Activated CD4-positive, alpha-beta T cell treated with anti-CD3 and anti-CD28 coated beads, Interleukin-2, amount 10 ng/mL, durations not matched to agents 24 days and 14 days (primary cell): ENCODE results near the gene TANGO2. TPM values are rescaled to one million over a fixed set of nuclear protein-coding genes. Genes with fewer than 3 reads are reported as not detected.

Experiments used
- DNase-seq: peaks from one replicate; pipeline ENCODE4 v3.0.0; 2022
- H3K27ac Mint-ChIP-seq: one replicate; pipeline ENCODE4 v1.8.0; 2022; ENCODE audit warnings: mild to moderate bottlenecking, mixed read lengths
- H3K27me3 Mint-ChIP-seq: one replicate; pipeline ENCODE4 v1.8.0; 2022; ENCODE audit warnings: mixed read lengths
- H3K36me3 Mint-ChIP-seq: one replicate; pipeline ENCODE4 v1.8.0; 2022; ENCODE audit warnings: low read depth, mild to moderate bottlenecking, mixed read lengths
- H3K4me1 Mint-ChIP-seq: one replicate; pipeline ENCODE4 v1.8.0; 2021; ENCODE audit warnings: mixed read lengths
- H3K4me3 Mint-ChIP-seq: one replicate; pipeline ENCODE4 v1.8.0; 2022; ENCODE audit warnings: mild to moderate bottlenecking, moderate library complexity, mixed read lengths
- H3K9me3 Mint-ChIP-seq: one replicate; pipeline ENCODE4 v1.8.0; 2021; ENCODE audit warnings: mixed read lengths
- intact Hi-C: fragments of 100-400 bp; cut with micrococcal nuclease; formaldehyde crosslinking; loops from one replicate; pipeline ENCODE4 v1.15.1; 2023
- total RNA-seq: library from RNA; stranded (reverse); gene quantifications from 2 replicates; pipeline ENCODE4 v1.2.3, GENCODE V29; 2022

TANGO2 gene
- total RNA-seq, 1 donor from 2014 or later, result 31.5 TPM

DNA sequence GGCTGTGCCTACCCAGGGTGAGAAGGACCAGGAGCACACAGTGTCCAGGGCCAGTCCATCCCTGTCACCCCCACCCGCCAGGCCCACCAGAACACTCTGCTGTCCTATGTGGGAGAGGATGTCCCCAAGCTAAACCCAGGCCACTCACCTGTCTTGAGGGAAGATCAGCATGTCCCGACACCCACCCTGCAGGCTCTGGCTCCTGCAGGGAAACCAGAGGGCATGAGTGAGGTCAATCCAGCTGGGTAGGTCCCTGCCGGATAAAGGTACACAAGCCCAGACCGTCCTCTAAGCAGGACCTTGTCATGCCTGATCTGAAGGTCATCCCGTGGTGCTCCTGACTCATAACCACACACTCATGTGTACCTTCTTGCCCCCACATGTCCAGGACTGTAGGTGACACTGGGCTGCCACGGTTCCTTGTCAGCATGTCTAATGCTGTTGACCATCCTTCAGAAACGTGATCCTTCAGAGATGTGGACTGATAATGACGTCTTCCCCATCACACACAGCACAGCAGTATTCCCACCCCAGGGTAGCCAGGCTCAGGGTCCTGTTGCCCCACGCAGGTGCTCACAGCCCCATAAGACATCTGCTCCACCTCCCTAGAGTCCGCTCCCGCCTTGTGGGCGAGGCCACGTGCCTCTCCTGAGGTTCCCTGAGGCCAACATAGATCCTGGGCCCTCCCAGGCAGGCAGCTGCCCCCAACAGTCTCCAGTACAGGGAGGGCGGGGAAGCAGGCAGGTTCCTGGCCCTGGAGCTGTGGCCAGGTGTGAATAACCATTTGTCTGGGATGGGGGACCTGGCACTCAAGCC is 10.4 kb upstream of the TANGO2 start:
- H3K27me3 Mint-ChIP-seq, result peaks cover 16% of the 10 kb centered on the region
- H3K4me1 Mint-ChIP-seq, result no peaks in the 10 kb centered on the region
- H3K36me3 Mint-ChIP-seq, result no peaks in the 10 kb centered on the region
- H3K4me3 Mint-ChIP-seq, result no peak overlapping the region
- H3K9me3 Mint-ChIP-seq, result no peaks in the 10 kb centered on the region
- H3K27ac Mint-ChIP-seq, result no peak overlapping the region
- DNase-seq, result no peak
- intact Hi-C loops, result no loop called here

DNA sequence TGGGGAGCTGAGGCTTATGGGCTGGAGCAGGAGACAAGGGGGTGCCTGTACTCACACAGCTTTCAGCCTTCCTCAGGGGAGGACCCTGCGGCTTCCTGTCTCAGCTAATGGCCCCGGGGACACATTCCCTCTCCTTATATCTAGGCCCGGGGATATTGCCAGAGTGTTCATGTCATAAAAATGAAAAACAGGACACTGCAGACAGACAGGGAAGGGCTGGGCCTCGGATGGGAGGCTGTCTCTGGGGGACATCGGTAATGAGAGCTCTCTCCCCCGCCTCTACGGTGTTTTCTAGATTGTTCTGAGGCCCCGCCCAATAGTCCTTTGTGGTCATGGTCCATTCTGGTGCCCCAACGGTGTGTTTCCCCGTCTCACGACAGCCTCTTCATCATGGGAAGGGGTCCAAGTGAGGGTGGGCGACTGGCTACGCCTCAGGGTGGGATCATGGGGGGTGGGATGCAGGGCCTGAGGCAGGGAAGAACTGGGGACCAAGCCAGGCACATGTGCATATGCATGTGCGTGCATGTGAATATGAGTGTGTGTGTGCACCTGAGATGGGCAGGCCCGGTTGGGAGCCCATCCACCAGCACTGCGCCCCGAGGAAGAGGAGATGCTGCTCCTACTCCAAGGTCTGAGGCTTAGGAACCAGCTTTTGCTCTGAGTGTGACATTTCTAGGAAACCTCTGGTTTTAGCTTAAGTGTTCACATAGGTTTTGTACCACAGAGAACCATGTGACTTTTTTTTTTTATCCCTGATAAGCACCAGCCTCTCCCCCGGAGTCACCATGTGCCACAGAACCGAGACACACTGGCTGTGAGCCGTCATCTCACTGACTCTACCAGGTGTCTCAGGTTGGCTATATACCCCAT is 9.6 kb upstream of the TANGO2 start:
- H3K27me3 Mint-ChIP-seq, result peaks cover 15% of the 10 kb centered on the region
- no peaks in the 10 kb centered on the region for H3K9me3 Mint-ChIP-seq
- no peak overlapping the region for H3K27ac Mint-ChIP-seq
- no peaks in the 10 kb centered on the region for H3K36me3 Mint-ChIP-seq
- intact Hi-C loops, result no loop called here
- no peak overlapping the region for H3K4me3 Mint-ChIP-seq
- DNase-seq, result no peak
- no peaks in the 10 kb centered on the region for H3K4me1 Mint-ChIP-seq

DNA sequence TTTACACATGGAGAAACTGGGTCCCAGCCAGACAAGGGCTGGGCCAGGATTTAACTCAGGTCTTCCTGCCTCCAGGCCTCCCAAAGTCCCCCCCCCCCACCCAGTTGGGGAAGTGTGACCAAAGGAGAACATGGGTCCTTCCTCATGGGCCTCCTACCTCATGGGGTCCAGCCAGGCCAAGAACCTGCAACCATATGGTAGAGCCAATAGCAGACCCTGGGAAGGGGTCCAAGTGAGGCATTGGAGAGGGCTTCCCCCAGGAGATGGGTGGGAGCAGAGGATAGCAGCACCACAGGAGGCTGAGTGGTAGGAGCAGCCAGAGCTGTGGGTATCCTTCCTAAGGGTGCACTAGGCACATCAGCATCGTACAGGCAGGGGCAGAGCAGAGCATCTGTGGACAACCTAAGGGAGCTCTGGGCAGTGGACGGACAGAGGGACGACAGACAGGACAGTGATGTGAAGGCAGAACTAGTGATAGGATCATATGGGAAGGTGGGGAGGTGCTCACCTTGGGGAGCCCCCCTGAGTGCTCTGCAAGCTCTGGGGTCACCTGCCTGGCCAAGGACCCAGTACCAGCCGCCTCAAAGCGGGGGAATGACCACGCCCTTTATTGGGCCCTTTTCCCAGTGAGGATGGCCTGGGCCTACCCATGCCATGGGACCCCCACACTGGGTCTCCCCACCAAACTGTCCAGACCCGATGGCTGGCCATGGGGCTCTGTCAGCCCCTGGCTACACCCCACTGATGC is 8.7 kb upstream of the TANGO2 start:
- intact Hi-C loops, result no loop called here
- no peaks in the 10 kb centered on the region for H3K36me3 Mint-ChIP-seq
- no peak overlapping the region for H3K27ac Mint-ChIP-seq
- H3K27me3 Mint-ChIP-seq, result peaks cover 15% of the 10 kb centered on the region
- H3K9me3 Mint-ChIP-seq, result no peaks in the 10 kb centered on the region
- no peak for DNase-seq
- H3K4me1 Mint-ChIP-seq, result peaks cover 2% of the 10 kb centered on the region
- H3K4me3 Mint-ChIP-seq, result no peak overlapping the region

DNA sequence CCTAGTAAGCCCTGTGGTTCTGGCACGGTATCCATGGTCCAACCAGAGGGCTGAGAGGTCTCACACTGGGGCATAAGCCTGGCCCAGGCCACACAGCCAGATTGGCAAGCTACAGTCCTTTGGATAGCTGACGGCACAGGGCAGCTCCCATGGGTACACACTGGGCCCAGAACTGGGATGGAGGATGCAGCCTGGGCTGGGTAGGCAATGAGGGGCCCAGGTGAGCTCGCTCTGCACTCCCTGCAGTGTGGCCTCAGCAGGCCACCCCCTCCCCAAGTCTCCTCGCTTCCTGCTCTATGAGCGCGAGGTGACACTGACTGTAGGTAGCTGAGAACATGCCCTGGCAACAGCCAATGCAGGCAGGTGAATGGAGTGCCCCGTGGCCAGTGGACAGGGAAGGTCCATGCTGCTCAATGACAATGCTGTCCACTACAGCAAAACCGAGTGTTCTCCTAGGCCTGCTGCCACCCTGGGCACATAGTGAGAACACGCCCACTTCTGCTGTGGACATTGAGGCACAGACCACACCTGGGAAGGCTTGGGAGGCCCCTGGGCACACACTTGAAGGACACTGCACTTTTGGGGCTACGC is 8.1 kb upstream of the TANGO2 start:
- intact Hi-C loops, result no loop called here
- H3K27me3 Mint-ChIP-seq, result peaks cover 20% of the 10 kb centered on the region
- no peaks in the 10 kb centered on the region for H3K36me3 Mint-ChIP-seq
- DNase-seq, result no peak
- H3K4me1 Mint-ChIP-seq, result peaks cover 5% of the 10 kb centered on the region
- no peak overlapping the region for H3K27ac Mint-ChIP-seq
- no peak overlapping the region for H3K4me3 Mint-ChIP-seq
- H3K9me3 Mint-ChIP-seq, result no peaks in the 10 kb centered on the region

DNA sequence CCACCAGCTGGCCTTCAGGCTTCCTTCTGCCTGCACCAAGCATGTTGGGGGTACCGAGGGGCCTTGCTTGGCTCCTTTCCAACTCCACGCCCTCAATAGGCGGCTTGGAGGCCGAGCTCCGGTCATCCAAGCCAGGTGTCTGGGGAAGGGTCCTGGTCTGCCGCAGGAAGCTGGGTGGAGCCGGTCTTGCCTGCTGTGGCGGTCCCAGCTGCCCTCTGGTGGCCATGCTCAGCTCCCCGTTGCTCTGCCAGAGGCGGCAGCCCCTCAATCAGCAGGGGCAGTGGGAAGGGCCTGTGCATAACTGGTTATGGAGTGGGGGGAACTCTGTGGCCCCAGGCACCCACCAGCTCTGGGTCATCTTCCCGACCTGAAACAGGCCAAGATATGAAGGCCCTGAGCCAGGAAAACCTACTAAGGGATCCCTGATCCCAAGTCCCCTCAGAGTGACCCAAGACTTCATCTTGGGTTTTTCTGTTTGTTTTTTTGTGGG is 7.5 kb upstream of the TANGO2 start:
- H3K27me3 Mint-ChIP-seq, result peaks cover 23% of the 10 kb centered on the region
- no peak overlapping the region for H3K27ac Mint-ChIP-seq
- peaks cover 5% of the 10 kb centered on the region for H3K4me1 Mint-ChIP-seq
- H3K4me3 Mint-ChIP-seq, result no peak overlapping the region
- no peaks in the 10 kb centered on the region for H3K36me3 Mint-ChIP-seq
- no peaks in the 10 kb centered on the region for H3K9me3 Mint-ChIP-seq
- intact Hi-C loops, result no loop called here
- peak; percentile 72 for DNase-seq

DNA sequence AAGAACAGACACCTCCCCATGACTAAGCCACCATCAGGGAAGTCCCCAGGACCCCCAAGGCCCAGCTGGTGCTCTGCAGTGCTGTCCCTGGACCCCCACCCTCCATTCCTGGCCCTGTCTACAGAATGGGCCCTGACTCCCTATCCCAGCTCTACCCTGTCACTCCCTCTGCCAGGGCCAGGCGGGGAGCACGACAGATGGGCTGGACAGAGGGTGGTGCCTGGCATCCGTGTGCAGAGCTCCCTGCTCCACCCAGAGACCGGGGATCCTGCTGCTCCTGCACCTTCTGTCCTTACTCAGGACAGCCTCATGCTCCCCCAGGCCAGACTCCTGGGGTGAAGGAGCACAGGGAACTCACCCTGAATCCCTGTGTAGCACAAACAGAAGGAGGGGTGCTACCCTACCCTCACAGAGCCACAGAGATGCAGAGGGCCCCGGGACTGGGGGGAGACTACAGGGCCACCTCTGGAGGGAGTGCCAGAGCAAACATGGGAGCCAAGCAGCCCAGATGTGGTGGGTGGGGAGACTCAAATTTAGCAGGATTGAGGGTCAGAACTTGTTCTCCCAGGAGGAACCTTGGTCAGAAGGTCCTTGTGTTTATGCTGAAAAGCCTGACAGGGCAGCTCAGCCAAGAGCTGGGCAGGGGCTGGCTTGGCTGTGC is 6.3 kb upstream of the TANGO2 start:
- peaks cover 25% of the 10 kb centered on the region for H3K27me3 Mint-ChIP-seq
- no peak overlapping the region for H3K27ac Mint-ChIP-seq
- no peak for DNase-seq
- H3K9me3 Mint-ChIP-seq, result no peaks in the 10 kb centered on the region
- intact Hi-C loops, result no loop called here
- no peaks in the 10 kb centered on the region for H3K36me3 Mint-ChIP-seq
- peaks cover 7% of the 10 kb centered on the region for H3K4me1 Mint-ChIP-seq
- H3K4me3 Mint-ChIP-seq, result no peak overlapping the region

DNA sequence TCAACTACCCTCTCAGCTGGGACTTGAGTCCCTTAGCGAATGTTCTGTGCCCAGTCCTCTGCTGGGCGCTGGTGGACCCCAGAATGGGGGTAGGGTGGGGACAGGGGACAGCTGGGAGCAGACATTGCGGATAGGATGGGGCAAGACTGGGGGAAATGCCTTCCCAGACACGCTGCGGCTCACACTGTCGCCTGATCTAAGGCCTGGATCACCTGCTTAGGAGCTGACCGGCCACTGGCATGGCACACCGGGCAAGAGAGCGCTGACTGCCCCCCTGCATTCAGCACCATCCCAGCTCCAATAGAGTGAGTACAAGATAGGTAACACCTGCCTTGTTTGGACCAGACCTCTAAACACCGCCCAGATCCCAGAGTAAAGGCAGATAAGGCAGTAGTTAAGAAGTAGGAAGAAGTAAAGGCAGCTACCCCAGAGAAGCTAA is 5.7 kb upstream of the TANGO2 start:
- Mint-ChIP-seq H3K4me1 (peaks cover 8% of the 10 kb centered on the region), H3K4me3 (peak overlapping the region; percentile 43), H3K27me3 (peaks cover 25% of the 10 kb centered on the region), H3K9me3 (no peaks in the 10 kb centered on the region), H3K27ac (no peak overlapping the region), H3K36me3 (no peaks in the 10 kb centered on the region)
- intact Hi-C loops, result no loop called here
- DNase-seq, result no peak

DNA sequence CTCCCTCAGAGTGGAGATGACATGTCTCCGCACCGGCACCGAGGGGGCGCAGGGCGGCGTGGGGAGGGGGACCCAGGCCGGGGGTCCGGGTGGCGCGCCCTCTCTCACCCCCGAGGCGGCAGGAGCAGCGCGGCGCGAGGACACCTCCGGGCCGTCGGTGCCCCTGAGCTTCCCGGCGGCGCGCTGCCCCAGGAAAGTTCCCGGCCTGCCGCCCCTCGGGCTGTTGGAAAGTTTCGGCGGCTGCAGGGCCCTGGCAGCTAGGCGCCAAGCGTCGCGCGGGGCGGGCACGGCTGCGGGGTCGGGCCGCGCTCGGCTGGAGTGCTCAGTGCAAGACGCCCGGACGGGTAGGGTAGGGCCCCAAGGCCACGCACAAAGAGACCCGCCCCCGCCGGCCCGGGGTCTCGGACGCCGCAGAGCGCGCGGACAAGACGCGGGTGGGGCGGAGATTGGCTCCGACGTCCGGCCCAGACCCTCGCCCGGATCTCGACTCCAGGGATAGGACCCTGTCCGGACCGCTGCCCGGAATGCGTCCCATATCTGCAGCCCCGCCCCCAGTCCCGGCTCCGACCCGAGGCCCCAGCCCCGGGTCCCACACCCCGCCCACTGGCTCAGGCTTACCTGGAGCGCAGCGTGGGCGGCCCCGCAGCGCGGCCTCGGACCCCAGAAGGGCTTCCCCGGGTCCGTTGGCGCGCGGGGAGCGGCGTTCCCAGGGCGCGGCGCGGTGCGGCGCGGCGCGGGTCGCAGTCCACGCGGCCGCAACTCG is 4.8 kb upstream of the TANGO2 start:
- no peaks in the 10 kb centered on the region for H3K9me3 Mint-ChIP-seq
- H3K36me3 Mint-ChIP-seq, result peaks cover 2% of the 10 kb centered on the region
- peaks cover 12% of the 10 kb centered on the region for H3K4me1 Mint-ChIP-seq
- DNase-seq, result no peak
- peak overlapping the region; percentile 89 for H3K4me3 Mint-ChIP-seq
- H3K27me3 Mint-ChIP-seq, result peaks cover 25% of the 10 kb centered on the region
- intact Hi-C loops, result loop anchor here (1.0 kb wide), 1 partner anchor 46 kb away; no protein-coding TSS in a partner anchor
- H3K27ac Mint-ChIP-seq, result no peak overlapping the region

DNA sequence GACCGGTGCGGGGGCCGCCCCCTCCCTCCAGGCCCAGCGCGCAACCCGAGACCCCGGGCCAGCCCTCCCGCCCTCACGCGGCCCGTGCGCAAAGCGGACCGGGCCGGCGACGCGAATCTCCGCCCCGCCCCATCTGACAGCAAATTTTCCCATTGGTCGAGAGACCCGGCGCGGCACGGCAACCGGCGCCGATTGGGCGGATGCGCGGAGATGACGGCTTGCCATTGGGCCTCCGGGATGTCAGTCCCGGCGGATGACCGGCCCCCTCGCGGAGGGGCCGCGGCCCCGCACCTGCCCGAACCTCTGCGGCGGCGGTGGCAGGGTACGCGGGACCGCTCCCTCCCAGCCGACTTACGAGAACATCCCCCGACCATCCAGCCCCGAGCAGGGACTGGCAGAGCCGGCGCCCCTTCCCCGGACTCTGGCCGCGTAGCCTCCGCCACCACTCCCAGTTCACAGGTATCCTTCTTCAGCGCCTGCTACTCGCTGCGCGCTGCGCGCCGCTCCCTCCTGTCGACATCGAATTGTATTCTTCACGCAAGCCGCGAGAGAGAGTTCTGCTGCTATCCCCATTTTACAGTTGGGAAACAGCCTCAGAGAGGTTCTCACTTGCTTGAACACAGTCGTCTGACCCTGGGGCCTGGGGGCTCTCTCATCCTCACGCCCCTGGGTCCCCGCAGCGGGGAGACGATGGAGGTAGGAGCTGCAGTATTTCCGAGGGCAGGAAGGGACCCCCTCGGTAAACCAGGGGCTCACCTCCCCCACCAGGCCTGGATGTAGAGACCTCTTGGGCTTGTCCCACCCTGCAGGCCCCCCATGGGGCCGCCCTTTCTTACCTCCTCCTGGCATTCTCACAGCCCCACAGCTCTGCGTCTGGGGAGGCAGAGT is 3.9 kb upstream of the TANGO2 start, which contains the start of gene ARVCF:
ARVCF (minus strand) TSS at position 90 of the 888 bp plus-strand sequence. CDS start 26,029 bp downstream, outside the sequence.
- intact Hi-C loops, result loop anchor here (1.0 kb wide), 1 partner anchor 47 kb away; no protein-coding TSS in a partner anchor
- peak; percentile 98 for DNase-seq
- Mint-ChIP-seq H3K27ac (no peak within 1 kb of the TSS), H3K27me3 (peaks cover 25% of the 10 kb centered on the region), H3K9me3 (no peaks in the 10 kb centered on the region), H3K36me3 (peaks cover 2% of the 10 kb centered on the region), H3K4me1 (peaks cover 16% of the 10 kb centered on the region), H3K4me3 (peak within 1 kb of the TSS; percentile 89)

DNA sequence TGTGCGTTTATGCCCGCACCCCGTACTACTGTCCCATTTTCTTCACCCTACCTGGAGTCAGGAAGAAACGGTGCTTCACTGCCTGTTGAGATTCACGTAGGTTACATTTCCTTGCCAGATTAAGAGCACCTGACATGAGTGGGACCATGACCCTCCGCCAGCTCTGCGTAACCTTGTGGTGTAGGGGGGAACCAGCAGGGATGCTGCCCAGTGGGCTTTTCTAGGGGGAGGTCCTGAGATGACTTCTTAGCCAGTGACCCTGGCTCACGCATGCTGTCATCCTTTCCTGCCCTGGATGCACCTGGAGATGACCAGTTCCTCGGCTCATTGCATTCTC is 3.3 kb upstream of the TANGO2 start:
- intact Hi-C loops, result no loop called here
- DNase-seq, result no peak
- peaks cover 22% of the 10 kb centered on the region for H3K4me1 Mint-ChIP-seq
- peaks cover 2% of the 10 kb centered on the region for H3K36me3 Mint-ChIP-seq
- H3K27me3 Mint-ChIP-seq, result peaks cover 25% of the 10 kb centered on the region
- H3K4me3 Mint-ChIP-seq, result peak overlapping the region; percentile 89
- no peaks in the 10 kb centered on the region for H3K9me3 Mint-ChIP-seq
- no peak overlapping the region for H3K27ac Mint-ChIP-seq

DNA sequence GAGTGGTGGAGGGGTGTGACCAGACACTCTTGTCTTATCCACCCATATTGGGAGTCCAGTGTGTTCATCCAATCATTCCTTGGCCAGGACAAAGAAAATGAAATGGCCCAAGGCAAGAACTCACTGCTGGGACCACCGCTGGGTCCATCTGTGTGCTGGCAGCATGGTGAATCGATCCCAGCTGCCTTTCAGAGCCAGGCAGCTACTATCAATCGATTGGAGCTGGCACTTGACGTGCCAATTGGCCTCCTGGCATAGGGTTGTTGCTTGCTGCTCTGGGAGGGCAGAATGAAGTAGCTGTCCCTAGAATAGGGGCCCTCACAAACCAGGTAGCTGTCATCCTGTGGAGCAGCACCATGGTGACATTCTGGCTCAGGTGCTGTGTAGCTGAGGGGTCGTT is 2.9 kb upstream of the TANGO2 start:
- DNase-seq, result no peak
- intact Hi-C loops, result no loop called here
- H3K27me3 Mint-ChIP-seq, result peaks cover 25% of the 10 kb centered on the region
- H3K9me3 Mint-ChIP-seq, result no peaks in the 10 kb centered on the region
- no peak overlapping the region for H3K27ac Mint-ChIP-seq
- H3K36me3 Mint-ChIP-seq, result peaks cover 2% of the 10 kb centered on the region
- H3K4me1 Mint-ChIP-seq, result peaks cover 24% of the 10 kb centered on the region
- peak overlapping the region; percentile 89 for H3K4me3 Mint-ChIP-seq
